HepG2 (cell line): ENCODE results near the gene DCAF15. TPM values are rescaled to one million over a fixed set of nuclear protein-coding genes. Genes with fewer than 3 reads are reported as not detected.
A peak's percentile ranks its signal among the peaks of the same experiment; 100 is the strongest.

Source experiments
- AGO2 ChIP-seq: fragments of 200-400 bp; formaldehyde crosslinking; optimal IDR thresholded peaks from 2 replicates; pipeline ENCODE3; 2017; ENCODE audit warnings: mild to moderate bottlenecking, low read depth, low read length, moderate library complexity
- ARNT ChIP-seq: fragments of 450-650 bp; IDR thresholded peaks from 2 replicates; pipeline ENCODE4 v1.6.1; 2017
- CHD2 ChIP-seq: IDR thresholded peaks from 2 replicates; pipeline ENCODE4 v1.6.1; 2011; ENCODE audit warnings: low read depth, low read length, improper control_type of control experiment
- FIP1L1 ChIP-seq: fragments of 200-400 bp; formaldehyde crosslinking; IDR thresholded peaks from 2 replicates; pipeline ENCODE4 v1.6.1; 2018; ENCODE audit warnings: low read depth, mild to moderate bottlenecking, low read length, moderate library complexity, borderline replicate concordance; ENCODE audit not compliant: insufficient read depth
- FOSL2 ChIP-seq: sonication (generic); formaldehyde crosslinking; IDR thresholded peaks from 2 replicates; pipeline ENCODE4 v1.4.0; 2020; ENCODE audit warnings: missing genetic modification reagents
- KAT8 ChIP-seq: IDR thresholded peaks from 2 replicates; pipeline ENCODE4 v1.6.1; 2016; ENCODE audit warnings: missing genetic modification reagents, missing compliant biosample characterization
- KLF12 ChIP-seq: sonication (generic); formaldehyde crosslinking; IDR thresholded peaks from 2 replicates; pipeline ENCODE4 v1.4.0; 2020; ENCODE audit warnings: missing genetic modification reagents, borderline replicate concordance
- KMT2B ChIP-seq: IDR thresholded peaks from 2 replicates; pipeline ENCODE4 v1.6.1; 2016; ENCODE audit warnings: missing genetic modification reagents, missing compliant biosample characterization
- LCORL ChIP-seq, 2 experiments: fragments of 450-650 bp in 1 of 2; sonication (generic) in 1 of 2; formaldehyde crosslinking in 1 of 2; IDR thresholded peaks; 2 replicates each; pipeline versions ENCODE4 v1.5.0 to v1.6.1; 2017 to 2020; ENCODE audit warnings: antibody characterized with exemption in 1 of 2, missing genetic modification reagents in 1 of 2
- MEIS2 ChIP-seq: sonication (generic); formaldehyde crosslinking; IDR thresholded peaks from 2 replicates; pipeline ENCODE4 v1.9.0; 2021; ENCODE audit warnings: mild to moderate bottlenecking, missing genetic modification reagents
- PHF20 ChIP-seq: sonication (generic); formaldehyde crosslinking; IDR thresholded peaks from 2 replicates; pipeline ENCODE4 v1.5.0; 2020; ENCODE audit warnings: mild to moderate bottlenecking, missing genetic modification reagents
- RFX5 ChIP-seq: IDR thresholded peaks from 2 replicates; pipeline ENCODE4 v1.6.1; 2011; ENCODE audit warnings: low read depth, low read length, improper control_type of control experiment
- RORA ChIP-seq: sonication (generic); formaldehyde crosslinking; IDR thresholded peaks from 2 replicates; pipeline ENCODE4 v1.5.0; 2020; ENCODE audit warnings: mild to moderate bottlenecking, missing genetic modification reagents, moderate library complexity
- STAG1 ChIP-seq: sonication (generic); formaldehyde crosslinking; IDR thresholded peaks from 2 replicates; pipeline ENCODE4 v1.4.0; 2020; ENCODE audit warnings: missing genetic modification reagents
- THAP11 ChIP-seq: IDR thresholded peaks from 2 replicates; pipeline ENCODE4 v1.6.1; 2016; ENCODE audit warnings: missing biosample characterization, missing genetic modification reagents
- YEATS4 ChIP-seq: sonication (generic); formaldehyde crosslinking; IDR thresholded peaks from 2 replicates; pipeline ENCODE4 v1.4.0; 2020; ENCODE audit warnings: missing genetic modification reagents, borderline replicate concordance
- ZFP82 ChIP-seq: sonication (generic); formaldehyde crosslinking; IDR thresholded peaks from 2 replicates; pipeline ENCODE4 v1.5.1; 2020; ENCODE audit warnings: mild to moderate bottlenecking, missing genetic modification reagents, borderline replicate concordance
- ZFY ChIP-seq: sonication (generic); formaldehyde crosslinking; IDR thresholded peaks from 2 replicates; pipeline ENCODE4 v1.4.0; 2020; ENCODE audit warnings: missing genetic modification reagents
- ZNF10 ChIP-seq: sonication (generic); formaldehyde crosslinking; IDR thresholded peaks from 2 replicates; pipeline ENCODE4 v1.4.0; 2020; ENCODE audit warnings: mild to moderate bottlenecking, low read depth, missing genetic modification reagents, borderline replicate concordance
- ZNF501 ChIP-seq: sonication (generic); formaldehyde crosslinking; IDR thresholded peaks from 2 replicates; pipeline ENCODE4 v1.5.1; 2020; ENCODE audit warnings: mild to moderate bottlenecking, moderate library complexity, missing genetic modification reagents
- ZSCAN29 ChIP-seq: sonication (generic); formaldehyde crosslinking; conservative IDR thresholded peaks from 2 replicates; pipeline ENCODE4 v1.4.0; 2020; ENCODE audit warnings: mild to moderate bottlenecking, missing genetic modification reagents
- ZZZ3 ChIP-seq: sonication (generic); formaldehyde crosslinking; IDR thresholded peaks from 2 replicates; pipeline ENCODE4 v1.4.0; 2020; ENCODE audit warnings: missing genetic modification reagents, mild to moderate bottlenecking, borderline replicate concordance
- polyA plus RNA-seq, 8 experiments: library from polyadenylated mRNA; depleted of rRNA in 3 of 8; stranded (reverse) in 7 of 8; unstranded in 1 of 8; fragments of >200 nt; fragmentation: Illumina TruSeq in 4 of 8; extraction: Trizol in 4 of 8; gene quantifications; 2 replicates each; pipeline versions ENCODE4 v1.2.1 to v1.2.3, GENCODE V29; 2011 to 2016; ENCODE audit warnings: low read depth in 4 of 8, missing spikeins in 1 of 8, mixed read lengths in 1 of 8; ENCODE audit not compliant: insufficient read depth in 1 of 8
- total RNA-seq, 5 experiments: library from RNA; depleted of rRNA; stranded (reverse); fragments of >200 nt; fragmentation: Illumina TruSeq; extraction: Trizol; gene quantifications; 2 replicates each; pipeline ENCODE4 v1.2.3, GENCODE V29; 2016; ENCODE audit warnings: low read depth in 1 of 5
- TF ChIP-seq, protein P1 (sequence below): sonication (generic); formaldehyde crosslinking; IDR thresholded peaks from 2 replicates; pipeline ENCODE4 v1.8.0; 2022; ENCODE audit warnings: mild to moderate bottlenecking, missing genetic modification reagents, moderate library complexity
- TF ChIP-seq, protein P2 (sequence below): sonication (generic); formaldehyde crosslinking; IDR thresholded peaks from 2 replicates; pipeline ENCODE4 v1.4.0; 2020; ENCODE audit warnings: missing genetic modification reagents, borderline replicate concordance
- TF ChIP-seq, protein P3 (sequence below): sonication (generic); formaldehyde crosslinking; IDR thresholded peaks from 2 replicates; pipeline ENCODE4 v1.4.0; 2020; ENCODE audit warnings: missing genetic modification reagents, mild to moderate bottlenecking, borderline replicate concordance
- TF ChIP-seq, protein P4 (sequence below): sonication (generic); formaldehyde crosslinking; IDR thresholded peaks from 2 replicates; pipeline ENCODE4 v1.8.1; 2023; ENCODE audit warnings: mild to moderate bottlenecking, missing genetic modification reagents

Gene DCAF15
- total and polyA plus RNA-seq, 2 of the 13 experiments (the other 11 are each of a cell fraction or from before 2014, with no cell fraction given), result 13.6 to 14.0 TPM

DNA sequence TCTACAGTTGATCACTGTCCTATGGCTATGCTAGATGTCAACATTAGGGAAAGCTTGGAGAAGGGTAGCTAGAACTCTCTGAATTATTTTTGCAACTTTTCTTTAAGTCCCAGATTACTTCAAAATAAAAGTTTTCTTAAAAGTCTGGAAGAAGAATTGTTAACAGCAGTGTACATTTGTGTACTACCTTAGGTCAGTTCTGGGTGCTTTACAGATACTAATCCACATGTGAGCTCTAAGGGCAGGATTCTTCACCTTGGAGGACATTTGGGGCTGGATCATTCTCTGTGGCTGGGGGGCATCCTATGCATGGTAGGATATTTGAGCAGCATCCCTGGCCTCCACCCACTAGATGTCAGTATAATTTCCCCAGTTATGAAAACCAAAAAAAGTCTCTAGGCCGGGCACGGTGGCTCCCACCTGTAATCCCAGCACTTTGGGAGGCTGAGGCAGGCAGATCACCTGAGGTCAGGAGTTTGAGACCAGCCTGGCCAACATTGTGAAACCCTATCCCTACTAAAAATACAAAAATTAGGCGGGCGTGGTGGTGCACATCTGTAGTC is 49.2 kb upstream of the DCAF15 start (continued):
- TF ChIP-seq FIP1L1 (no peak), AGO2 (no peak), CHD2 (no peak), ZFP82 (CRISPR knock-in tag) (no peak), ZZZ3 (CRISPR knock-in tag) (no peak), MEIS2 (CRISPR knock-in tag) (no peak), KAT8 (CRISPR knock-in tag) (peak; percentile 69), STAG1 (CRISPR knock-in tag) (peak; percentile 14; the same call in 1 of the 2 replicates), PHF20 (no peak), THAP11 (CRISPR knock-in tag) (peak; percentile 82), FOSL2 (CRISPR knock-in tag) (no peak), LCORL (IDR thresholded peaks at IDR 0.05) (no peak), LCORL (CRISPR knock-in tag; IDR thresholded peaks at IDR 0.05) (0 out of 2 replicates have a peak, but pooled peaks have one; percentile 41), KMT2B (CRISPR knock-in tag) (no peak), ZFY (peak; percentile 38; the same call in 1 of the 2 replicates), YEATS4 (CRISPR knock-in tag) (no peak), ZNF10 (no peak), RFX5 (no peak), ZSCAN29 (no peak), ZNF501 (CRISPR knock-in tag) (no peak), ARNT (no peak), KLF12 (CRISPR knock-in tag) (no peak), RORA (CRISPR knock-in tag) (no peak)
- TF ChIP-seq, protein P1, sequence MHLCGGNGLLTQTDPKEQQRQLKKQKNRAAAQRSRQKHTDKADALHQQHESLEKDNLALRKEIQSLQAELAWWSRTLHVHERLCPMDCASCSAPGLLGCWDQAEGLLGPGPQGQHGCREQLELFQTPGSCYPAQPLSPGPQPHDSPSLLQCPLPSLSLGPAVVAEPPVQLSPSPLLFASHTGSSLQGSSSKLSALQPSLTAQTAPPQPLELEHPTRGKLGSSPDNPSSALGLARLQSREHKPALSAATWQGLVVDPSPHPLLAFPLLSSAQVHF, result no peak
- TF ChIP-seq, protein P2, sequence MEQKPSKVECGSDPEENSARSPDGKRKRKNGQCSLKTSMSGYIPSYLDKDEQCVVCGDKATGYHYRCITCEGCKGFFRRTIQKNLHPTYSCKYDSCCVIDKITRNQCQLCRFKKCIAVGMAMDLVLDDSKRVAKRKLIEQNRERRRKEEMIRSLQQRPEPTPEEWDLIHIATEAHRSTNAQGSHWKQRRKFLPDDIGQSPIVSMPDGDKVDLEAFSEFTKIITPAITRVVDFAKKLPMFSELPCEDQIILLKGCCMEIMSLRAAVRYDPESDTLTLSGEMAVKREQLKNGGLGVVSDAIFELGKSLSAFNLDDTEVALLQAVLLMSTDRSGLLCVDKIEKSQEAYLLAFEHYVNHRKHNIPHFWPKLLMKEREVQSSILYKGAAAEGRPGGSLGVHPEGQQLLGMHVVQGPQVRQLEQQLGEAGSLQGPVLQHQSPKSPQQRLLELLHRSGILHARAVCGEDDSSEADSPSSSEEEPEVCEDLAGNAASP (CRISPR knock-in tag), result no peak
- TF ChIP-seq, protein P3, sequence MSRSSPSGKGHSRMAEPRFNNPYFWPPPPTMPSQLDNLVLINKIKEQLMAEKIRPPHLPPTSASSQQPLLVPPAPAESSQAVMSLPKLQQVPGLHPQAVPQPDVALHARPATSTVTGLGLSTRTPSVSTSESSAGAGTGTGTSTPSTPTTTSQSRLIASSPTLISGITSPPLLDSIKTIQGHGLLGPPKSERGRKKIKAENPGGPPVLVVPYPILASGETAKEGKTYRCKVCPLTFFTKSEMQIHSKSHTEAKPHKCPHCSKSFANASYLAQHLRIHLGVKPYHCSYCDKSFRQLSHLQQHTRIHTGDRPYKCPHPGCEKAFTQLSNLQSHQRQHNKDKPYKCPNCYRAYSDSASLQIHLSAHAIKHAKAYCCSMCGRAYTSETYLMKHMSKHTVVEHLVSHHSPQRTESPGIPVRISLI, result peak; percentile 57; the same call in 1 of the 2 replicates
- TF ChIP-seq, protein P4, sequence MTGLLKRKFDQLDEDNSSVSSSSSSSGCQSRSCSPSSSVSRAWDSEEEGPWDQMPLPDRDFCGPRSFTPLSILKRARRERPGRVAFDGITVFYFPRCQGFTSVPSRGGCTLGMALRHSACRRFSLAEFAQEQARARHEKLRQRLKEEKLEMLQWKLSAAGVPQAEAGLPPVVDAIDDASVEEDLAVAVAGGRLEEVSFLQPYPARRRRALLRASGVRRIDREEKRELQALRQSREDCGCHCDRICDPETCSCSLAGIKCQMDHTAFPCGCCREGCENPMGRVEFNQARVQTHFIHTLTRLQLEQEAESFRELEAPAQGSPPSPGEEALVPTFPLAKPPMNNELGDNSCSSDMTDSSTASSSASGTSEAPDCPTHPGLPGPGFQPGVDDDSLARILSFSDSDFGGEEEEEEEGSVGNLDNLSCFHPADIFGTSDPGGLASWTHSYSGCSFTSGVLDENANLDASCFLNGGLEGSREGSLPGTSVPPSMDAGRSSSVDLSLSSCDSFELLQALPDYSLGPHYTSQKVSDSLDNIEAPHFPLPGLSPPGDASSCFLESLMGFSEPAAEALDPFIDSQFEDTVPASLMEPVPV, result no peak
